H1 (cell line): ENCODE results near the gene ADAD1. TPM values are rescaled to one million over a fixed set of nuclear protein-coding genes. Genes with fewer than 3 reads are reported as not detected.

ENCODE experiments used
- CBX5 ChIP-seq: fragments of 300-800, 300-1000 bp; sonication (generic); IDR thresholded peaks from 2 replicates; pipeline ENCODE4 v1.7.1; 2016; ENCODE audit warnings: antibody characterized with exemption, low read length, low read depth
- E2F6 ChIP-seq: IDR thresholded peaks from 2 replicates; pipeline ENCODE4 v1.6.1; 2012; ENCODE audit warnings: inconsistent platforms
- KDM1A ChIP-seq: fragments of 200-600, 300-600 bp; sonication (generic); IDR thresholded peaks from 2 replicates; pipeline ENCODE4 v1.7.1; 2016; ENCODE audit warnings: mild to moderate bottlenecking, low read length, borderline replicate concordance
- MAFK ChIP-seq: IDR thresholded peaks from 2 replicates; pipeline ENCODE4 v1.6.1; 2012; ENCODE audit warnings: low read depth, mild to moderate bottlenecking, improper control_type of control experiment, low read length
- TAF1 ChIP-seq: IDR thresholded peaks from 2 replicates; pipeline ENCODE4 v1.6.1; 2011; ENCODE audit warnings: mild to moderate bottlenecking, low read depth, low read length
- polyA plus RNA-seq, 7 experiments: library from polyadenylated mRNA; depleted of rRNA in 3 of 7; stranded (reverse) in 5 of 7; unstranded in 2 of 7; fragments of >200 nt in 5 of 7; fragments of 200-250 nt in 2 of 7; gene quantifications; 1 replicate in 5 of 7; 2 replicates in 1 of 7; 4 replicates in 1 of 7; pipeline versions ENCODE4 v1.2.1 to v1.2.3, GENCODE V29; 2011 to 2013; ENCODE audit warnings: missing spikeins in 2 of 7, mixed read lengths in 2 of 7
- total RNA-seq: library from RNA; stranded (reverse); fragmentation: NEBNext Ultra II Directional; extraction: Animal tissue kit (Norgen Biotek cat#: 25700); gene quantifications from 2 replicates; pipeline ENCODE4 v1.2.1, GENCODE V29; 2021

The ADAD1 gene
- total and polyA plus RNA-seq, 2 of the 8 experiments (the other 6 are each of a cell fraction or from before 2014, with no cell fraction given) = not detected

- TF ChIP-seq KDM1A = no peak
- no peak for TF ChIP-seq E2F6
- TF ChIP-seq TAF1 = no peak
- no peak for TF ChIP-seq MAFK
- no peak for TF ChIP-seq CBX5
These were observed 79.8 kb downstream of the ADAD1 start (continued) for GRCh38 chr4:122458625-122459024.
